GM12864 (cell line): ENCODE measurements around the gene VSIG10.

Experiments
- DNase-seq: peaks from one replicate; pipeline ENCODE4 v3.0.0-alpha.2; 2011; ENCODE audit warnings: low read depth
- H3K4me3 ChIP-seq: 2 replicates; pipeline ENCODE4 v1.5.1; 2011; ENCODE audit warnings: mild to moderate bottlenecking, low read depth, low read length, control low read depth
- CTCF ChIP-seq: IDR thresholded peaks from 2 replicates; pipeline ENCODE4 v1.5.1; 2011; ENCODE audit warnings: low read depth, mild to moderate bottlenecking, moderate library complexity, low read length, control low read depth, inconsistent platforms; ENCODE audit errors: missing control alignments

Gene VSIG10

GRCh38 chr12:118053071-118053985 is 50.5 kb downstream of the VSIG10 start:
- no peak for TF ChIP-seq CTCF
- H3K4me3 ChIP-seq, result no peak overlapping the region

DNA sequence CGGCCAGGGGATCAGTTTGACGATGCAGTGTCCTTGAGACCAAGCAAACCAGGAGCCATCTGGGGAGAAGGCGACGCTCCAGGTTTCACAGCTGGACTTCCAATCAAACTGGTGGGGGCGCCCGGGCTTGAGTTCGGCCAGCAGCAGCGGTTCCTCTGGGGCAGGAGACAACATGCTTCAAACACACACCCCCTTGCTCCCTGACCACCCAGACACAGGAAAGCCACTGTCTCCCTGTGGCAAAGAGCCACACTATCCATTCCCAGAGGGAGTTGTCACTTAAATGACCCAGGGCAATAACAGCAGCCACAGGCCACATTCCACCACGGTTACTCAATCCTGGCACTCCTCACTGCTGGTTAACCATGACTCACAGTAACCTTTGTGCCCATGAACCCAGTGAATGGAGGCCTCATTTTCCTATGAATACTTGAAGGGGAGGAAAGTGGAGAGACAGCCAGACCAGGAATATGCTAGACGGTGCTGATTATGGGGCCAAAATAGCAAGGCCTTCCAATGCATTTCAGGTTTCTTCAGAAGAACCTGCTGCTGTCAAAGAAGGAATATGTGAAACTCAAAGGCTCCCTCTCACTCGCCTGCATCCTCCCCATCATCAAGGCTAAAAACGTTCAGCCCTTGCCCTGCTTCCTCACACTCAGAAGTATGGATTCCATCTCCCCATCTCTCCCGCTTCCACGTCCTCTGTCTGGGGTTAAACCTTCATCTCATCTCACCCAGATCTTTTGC is 51.3 kb downstream of the VSIG10 start:
- TF ChIP-seq CTCF, result no peak
- H3K4me3 ChIP-seq, result no peak overlapping the region
- DNase-seq, result no peak

More at GRCh38 chr12:118053071-118053985, 50.5 kb downstream of the VSIG10 start:
- no peak for DNase-seq

DNA sequence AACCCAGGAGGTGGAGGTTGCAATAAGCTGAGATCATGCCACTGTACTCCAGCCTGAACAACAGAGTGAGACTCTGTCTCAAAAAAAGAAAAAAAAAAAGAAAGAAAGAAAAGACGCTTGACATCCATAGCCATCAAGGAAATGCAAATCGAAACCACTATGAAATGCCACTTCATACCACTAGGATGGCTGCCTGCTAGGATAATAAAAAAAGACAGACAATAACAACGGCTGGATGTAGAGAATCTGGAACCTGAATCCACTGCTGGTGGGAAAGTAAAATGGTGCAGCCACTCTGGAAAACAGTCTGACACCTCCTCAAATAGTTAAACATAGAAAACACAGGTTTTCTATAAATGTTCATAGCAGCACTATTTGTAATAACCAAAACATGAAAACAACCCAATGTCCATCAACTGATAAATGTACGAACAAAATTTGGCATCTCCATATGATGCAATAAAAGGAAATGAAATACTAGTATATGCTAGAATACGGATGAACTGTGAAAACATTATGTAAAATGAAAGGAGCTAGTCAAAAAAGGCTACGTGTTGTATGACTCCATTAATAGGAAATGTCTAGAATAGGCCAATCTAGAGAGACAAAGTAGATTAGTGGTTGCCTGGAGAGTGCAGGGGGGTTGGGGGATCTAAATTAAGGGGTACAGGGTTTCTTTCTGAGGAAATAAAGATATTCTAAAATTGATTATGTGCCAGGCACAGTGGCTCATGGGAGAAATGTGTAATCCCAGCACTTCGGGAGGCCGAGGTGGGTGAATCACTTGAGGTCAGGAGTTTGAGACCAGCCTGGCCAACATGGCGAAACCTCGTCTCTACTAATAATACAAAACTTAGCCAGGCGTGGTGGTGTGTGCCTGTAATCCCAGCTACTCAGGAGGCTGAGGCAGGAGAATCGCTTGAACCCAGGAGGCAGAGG is 52.6 kb downstream of the VSIG10 start:
- no peak for DNase-seq
- no peak for TF ChIP-seq CTCF
- H3K4me3 ChIP-seq, result no peak overlapping the region

GRCh38 chr12:118046430-118046829 is 57.4 kb downstream of the VSIG10 start:
- DNase-seq, result no peak
- no peak overlapping the region for H3K4me3 ChIP-seq
- no peak for TF ChIP-seq CTCF

DNA sequence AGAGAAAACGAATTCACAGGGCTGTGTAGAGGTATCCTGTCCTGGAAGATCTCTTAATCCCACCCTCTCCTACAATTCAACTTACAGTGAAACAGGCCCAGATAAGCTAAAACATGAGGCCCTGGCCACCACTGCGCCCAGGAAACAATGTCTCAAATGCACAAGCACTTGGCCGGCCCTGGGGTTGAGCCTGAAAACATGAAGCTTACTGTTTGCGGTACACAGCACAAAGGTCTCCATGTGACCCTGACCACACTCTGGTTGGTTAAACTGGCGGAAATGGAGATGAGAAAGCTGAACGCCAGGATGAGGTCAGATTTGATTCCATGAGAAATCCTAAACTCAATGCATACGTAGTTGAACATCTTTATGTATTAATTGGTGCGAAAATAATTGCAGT is 59.2 kb downstream of the VSIG10 start:
- DNase-seq, result no peak
- no peak overlapping the region for H3K4me3 ChIP-seq
- no peak for TF ChIP-seq CTCF

DNA sequence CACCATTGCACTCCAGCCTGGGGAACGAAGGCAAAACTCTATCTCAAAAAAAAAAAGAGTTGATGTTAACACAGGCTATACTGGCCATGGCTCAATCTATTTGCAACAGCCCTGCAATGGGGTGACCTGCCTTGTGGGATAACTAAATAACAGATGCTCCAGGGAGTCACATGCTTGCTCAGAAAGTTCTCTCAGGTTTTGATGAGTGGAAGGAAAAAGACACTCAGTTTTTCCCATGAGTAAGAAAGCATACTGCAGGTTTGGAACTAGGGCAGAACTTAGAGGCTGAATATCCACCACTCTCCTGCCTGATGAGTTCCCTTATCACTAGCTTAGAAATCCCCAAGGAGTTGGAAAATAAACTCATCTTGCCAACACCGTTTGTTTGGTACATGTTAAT is 59.7 kb downstream of the VSIG10 start:
- no peak overlapping the region for H3K4me3 ChIP-seq

More for the DNA sequence above, 59.7 kb downstream of the VSIG10 start:
- no peak for TF ChIP-seq CTCF
- no peak for DNase-seq
